GM12878 (cell line): ENCODE data around the gene POU6F2. TPM values are rescaled to one million over a fixed set of nuclear protein-coding genes. Genes with fewer than 3 reads are reported as not detected.
"Not testable (repeated sequence)": the region's sequence is repeated elsewhere in the genome, so short reads cannot be mapped to it uniquely, and the experiment has no call there.

ENCODE experiments used
- ATAC-seq: fragments of 200-7000 bp; cut with Tn5 transposase; 3 replicates; pipeline ENCODE4 v1.9.1; 2020; ENCODE audit warnings: mild to moderate bottlenecking, moderate library complexity
- BruUV-seq: library from RNA; stranded (reverse); fragments of 400-500 nt; replicated peaks from 2 replicates; lab custom pipeline; 2021; lab: Mats Ljungman, UMichigan
- CTCF ChIA-PET: fragments of 300-600 bp; sonication (Branson Sonifier 250); formaldehyde crosslinking; extraction: SDS; loops from one replicate; lab custom pipeline; 2021; ENCODE audit warnings: inconsistent platforms; lab: Yijun Ruan, JAX
- POLR2A ChIA-PET: fragments of 350-600 bp; formaldehyde crosslinking; extraction: SDS; loops from one replicate; lab custom pipeline; 2021; ENCODE audit warnings: inconsistent platforms; lab: Charles Lee
- RAD21 ChIA-PET: fragments of 300-600 bp; sonication (Branson Sonifier 250); formaldehyde crosslinking; loops from one replicate; lab custom pipeline; 2023; ENCODE audit warnings: antibody characterized with exemption; ENCODE audit not compliant: unreplicated experiment; lab: Charles Lee
- SMC1A ChIA-PET: fragments of 300-600 bp; sonication (Branson Sonifier 250); formaldehyde crosslinking; loops from one replicate; lab custom pipeline; 2023; ENCODE audit not compliant: unreplicated experiment, uncharacterized antibody; lab: Charles Lee
- DNase-seq: peaks from one replicate; pipeline ENCODE4 v3.0.0-alpha.2; 2011; ENCODE audit warnings: low read depth, low spot score
- FAIRE-seq: peaks from 3 replicates; lab custom pipeline; 2011; peaks lifted over from hg19 to GRCh38; lab: Jason Lieb, UNC
- H2AFZ ChIP-seq: 2 replicates; pipeline ENCODE4 v1.6.0; 2011; ENCODE audit warnings: low read depth, low read length, control low read depth; ENCODE audit not compliant: control insufficient read depth
- H3K27ac ChIP-seq: 2 replicates; pipeline ENCODE4 v1.5.1; 2011; ENCODE audit warnings: control low read depth; ENCODE audit not compliant: control insufficient read depth, insufficient read depth
- H3K27me3 ChIP-seq, 2 experiments: replicated peaks in 1 of 2; 2 replicates each; pipeline versions ENCODE4 v1.6.0 to v1.6.1; 2011; ENCODE audit warnings: low read length in 1 of 2; ENCODE audit not compliant: control insufficient read depth in 2 of 2, insufficient read depth in 2 of 2
- H3K36me3 ChIP-seq, 2 experiments: 2 replicates each; pipeline ENCODE4 v1.5.1; 2011; ENCODE audit warnings: low read length in 1 of 2; ENCODE audit not compliant: control insufficient read depth in 2 of 2, insufficient read depth in 2 of 2
- H3K4me1 ChIP-seq: 2 replicates; pipeline ENCODE4 v1.6.1; 2011; ENCODE audit warnings: mild to moderate bottlenecking, low read length, moderate library complexity, mixed read lengths; ENCODE audit not compliant: control insufficient read depth, insufficient read depth
- H3K4me2 ChIP-seq: 2 replicates; pipeline ENCODE4 v1.6.0; 2011; ENCODE audit warnings: control low read depth; ENCODE audit not compliant: control insufficient read depth, insufficient read depth
- H3K4me3 ChIP-seq: fragments of 200-600 bp; sonication (generic); 2 replicates; pipeline ENCODE4 v1.5.1; 2016
- H3K79me2 ChIP-seq: 2 replicates; pipeline ENCODE4 v1.6.0; 2011; ENCODE audit warnings: low read length; ENCODE audit not compliant: control insufficient read depth, insufficient read depth
- H3K9ac ChIP-seq: 2 replicates; pipeline ENCODE4 v1.8.0; 2011; ENCODE audit warnings: low read length, control low read depth, mixed read lengths; ENCODE audit not compliant: control insufficient read depth, insufficient read depth
- H3K9me3 ChIP-seq: replicated peaks from 3 replicates; pipeline ENCODE4 v1.5.1; 2011; ENCODE audit warnings: mild to moderate bottlenecking, low read length; ENCODE audit not compliant: control insufficient read depth, insufficient read depth
- H4K20me1 ChIP-seq: 2 replicates; pipeline ENCODE4 v1.6.0; 2011; ENCODE audit not compliant: control insufficient read depth, insufficient read depth
- CEBPB ChIP-seq, 2 experiments: fragments of 150-350 bp in 1 of 2; IDR thresholded peaks; 2 replicates each; pipeline ENCODE4 v1.6.1; 2012 to 2014; ENCODE audit warnings: low read depth in 2 of 2, low read length in 2 of 2, borderline replicate concordance in 1 of 2, inconsistent platforms in 1 of 2
- CREB1 ChIP-seq: IDR thresholded peaks from 2 replicates; pipeline ENCODE4 v1.6.1; 2012; ENCODE audit warnings: low read depth, mild to moderate bottlenecking, inconsistent platforms
- HDGF ChIP-seq: fragments of 450-650 bp; IDR thresholded peaks from 2 replicates; pipeline ENCODE4 v1.6.1; 2016; ENCODE audit warnings: antibody characterized with exemption
- IKZF2 ChIP-seq, 2 experiments: fragments of 450-650 bp; IDR thresholded peaks; 2 replicates each; pipeline ENCODE4 v1.6.1; 2017; ENCODE audit warnings: mild to moderate bottlenecking in 2 of 2, moderate library complexity in 2 of 2
- MEF2A ChIP-seq: IDR thresholded peaks from 2 replicates; pipeline ENCODE4 v1.6.1; 2011; ENCODE audit warnings: low read depth, mild to moderate bottlenecking, low read length, moderate library complexity; ENCODE audit not compliant: insufficient read depth
- NFYB ChIP-seq: IDR thresholded peaks from 2 replicates; pipeline ENCODE4 v1.6.1; 2011; ENCODE audit warnings: low read depth, mild to moderate bottlenecking, low read length, improper control_type of control experiment, moderate library complexity; ENCODE audit not compliant: insufficient read depth
- POLR2A ChIP-seq: IDR thresholded peaks from 2 replicates; pipeline ENCODE4 v1.6.1; 2011; ENCODE audit warnings: low read depth, mild to moderate bottlenecking, low read length
- POLR2AphosphoS2 ChIP-seq: IDR thresholded peaks from 2 replicates; pipeline ENCODE4 v1.6.1; 2011; ENCODE audit warnings: low read depth, mild to moderate bottlenecking, low read length, improper control_type of control experiment, moderate library complexity
- RAD21 ChIP-seq: IDR thresholded peaks from 2 replicates; pipeline ENCODE4 v1.6.1; 2011; ENCODE audit warnings: mild to moderate bottlenecking, low read depth, low read length, moderate library complexity; ENCODE audit not compliant: insufficient read depth
- RBBP5 ChIP-seq: fragments of 200-600 bp; sonication (generic); conservative IDR thresholded peaks from 2 replicates; pipeline ENCODE4 v1.6.1; 2016
- ZNF217 ChIP-seq: fragments of 450-650 bp; IDR thresholded peaks from 2 replicates; pipeline ENCODE4 v1.6.1; 2017; ENCODE audit warnings: antibody characterized with exemption, mild to moderate bottlenecking
- WGBS: methylation state at CpG from one replicate; pipeline ENCODE4 v1.1.6; 2016; ENCODE audit warnings: low lambda C conversion rate; ENCODE audit not compliant: insufficient replicate concordance, insufficient coverage; ENCODE audit errors: missing lambda C conversion rate; 5-methylcytosine and 5-hydroxymethylcytosine counted together
- in situ Hi-C: fragments of 300-500 bp; cut with MboI; formaldehyde crosslinking; loops from 9 replicates; pipeline ENCODE4 v1.14.3; 2018; ENCODE audit warnings: mixed read lengths
- intact Hi-C: fragments of 100-400 bp; cut with micrococcal nuclease; formaldehyde crosslinking; loops from one replicate; pipeline ENCODE4 v1.14.2; 2022; ENCODE audit not compliant: unreplicated experiment
- polyA plus RNA-seq, 11 experiments: library from polyadenylated mRNA; depleted of rRNA in 4 of 11; unstranded in 6 of 11; stranded (reverse) in 5 of 11; fragments of >200 nt; fragmentation: Nextera tagmentation in 4 of 11; fragmentation: Illumina TruSeq in 1 of 11; extraction: Ambion mirVana in 4 of 11; extraction: Trizol in 1 of 11; gene quantifications; 1 replicate in 1 of 11; 2 replicates in 10 of 11; pipeline versions ENCODE4 v1.2.1 to v1.2.3, GENCODE V29; 2011 to 2016; ENCODE audit warnings: inconsistent platforms in 2 of 11, missing spikeins in 2 of 11, low read depth in 1 of 11
- total RNA-seq, 4 experiments: library from RNA; depleted of rRNA in 3 of 4; stranded (reverse); fragments of >200 nt in 3 of 4; fragmentation: Illumina TruSeq in 1 of 4; extraction: Trizol in 1 of 4; gene quantifications; 2 replicates each; pipeline versions ENCODE4 v1.2.1 to v1.2.3, GENCODE V29; 2013 to 2021
- TF ChIP-seq, protein P1 (sequence below): fragments of 450-650 bp; formaldehyde crosslinking; IDR thresholded peaks from 2 replicates; pipeline ENCODE4 v1.5.0; 2022; ENCODE audit warnings: mild to moderate bottlenecking, missing genetic modification characterization
- TF ChIP-seq, protein P2 (sequence below): fragments of 150-350 bp; IDR thresholded peaks from 2 replicates; pipeline ENCODE4 v1.6.1; 2014; ENCODE audit warnings: mild to moderate bottlenecking, low read depth, low read length

The POU6F2 gene
- total and polyA plus RNA-seq, 10 of the 15 experiments (the other 5 are each of a cell fraction or from before 2014, with no cell fraction given), result 0.10 TPM; not detected in 9

- ATAC-seq, intact Hi-C loops, H2AFZ ChIP-seq, H3K4me1 ChIP-seq, H3K9ac ChIP-seq, H3K79me2 ChIP-seq, DNase-seq, H4K20me1 ChIP-seq, POLR2A ChIA-PET, BruUV-seq, H3K9me3 ChIP-seq, H3K27ac ChIP-seq, FAIRE-seq, SMC1A ChIA-PET, in situ Hi-C loops, H3K27me3 ChIP-seq, RAD21 ChIA-PET, H3K4me2 ChIP-seq, H3K4me3 ChIP-seq, H3K36me3 ChIP-seq: not testable (repeated sequence)
- TF ChIP-seq NFYB, result peak; percentile 70
- WGBS, result 86% methylated on average over 10 of the region's 10 CpGs
- CTCF ChIA-PET, result interaction anchor here (0.6 kb wide), 1 partner anchor 23 kb away, joined by 4 read pairs; no protein-coding TSS in a partner anchor
These were observed 216.7 kb downstream of the POU6F2 start for GRCh38 chr7:39194388-39194787.

- Histone ChIP-seq H3K4me3 (no peak overlapping the region), H4K20me1 (no peaks in the 10 kb centered on the region), H3K4me1 (no peaks in the 10 kb centered on the region), H2AFZ (no peak overlapping the region), H3K27ac (no peak overlapping the region), H3K4me2 (no peak overlapping the region), H3K9ac (no peak overlapping the region), H3K9me3 (no peaks in the 10 kb centered on the region), H3K79me2 (no peaks in the 10 kb centered on the region), H3K27me3 (no peaks in the 10 kb centered on the region), H3K36me3 (no peaks in the 10 kb centered on the region)
- BruUV-seq, result no TSS peak
- DNase-seq, result no peak
- intact Hi-C loops (no loop called here), in situ Hi-C loops (no loop called here)
- RAD21 ChIA-PET, result no interaction called here
- ATAC-seq, result no peak
- WGBS, result 22% methylated on average over 5 of the region's 5 CpGs
- CTCF ChIA-PET, result no interaction called here
- SMC1A ChIA-PET, result no interaction called here
- no peak for FAIRE-seq
- POLR2A ChIA-PET, result no interaction called here
- TF ChIP-seq CREB1, result no peak
- TF ChIP-seq, protein P1, sequence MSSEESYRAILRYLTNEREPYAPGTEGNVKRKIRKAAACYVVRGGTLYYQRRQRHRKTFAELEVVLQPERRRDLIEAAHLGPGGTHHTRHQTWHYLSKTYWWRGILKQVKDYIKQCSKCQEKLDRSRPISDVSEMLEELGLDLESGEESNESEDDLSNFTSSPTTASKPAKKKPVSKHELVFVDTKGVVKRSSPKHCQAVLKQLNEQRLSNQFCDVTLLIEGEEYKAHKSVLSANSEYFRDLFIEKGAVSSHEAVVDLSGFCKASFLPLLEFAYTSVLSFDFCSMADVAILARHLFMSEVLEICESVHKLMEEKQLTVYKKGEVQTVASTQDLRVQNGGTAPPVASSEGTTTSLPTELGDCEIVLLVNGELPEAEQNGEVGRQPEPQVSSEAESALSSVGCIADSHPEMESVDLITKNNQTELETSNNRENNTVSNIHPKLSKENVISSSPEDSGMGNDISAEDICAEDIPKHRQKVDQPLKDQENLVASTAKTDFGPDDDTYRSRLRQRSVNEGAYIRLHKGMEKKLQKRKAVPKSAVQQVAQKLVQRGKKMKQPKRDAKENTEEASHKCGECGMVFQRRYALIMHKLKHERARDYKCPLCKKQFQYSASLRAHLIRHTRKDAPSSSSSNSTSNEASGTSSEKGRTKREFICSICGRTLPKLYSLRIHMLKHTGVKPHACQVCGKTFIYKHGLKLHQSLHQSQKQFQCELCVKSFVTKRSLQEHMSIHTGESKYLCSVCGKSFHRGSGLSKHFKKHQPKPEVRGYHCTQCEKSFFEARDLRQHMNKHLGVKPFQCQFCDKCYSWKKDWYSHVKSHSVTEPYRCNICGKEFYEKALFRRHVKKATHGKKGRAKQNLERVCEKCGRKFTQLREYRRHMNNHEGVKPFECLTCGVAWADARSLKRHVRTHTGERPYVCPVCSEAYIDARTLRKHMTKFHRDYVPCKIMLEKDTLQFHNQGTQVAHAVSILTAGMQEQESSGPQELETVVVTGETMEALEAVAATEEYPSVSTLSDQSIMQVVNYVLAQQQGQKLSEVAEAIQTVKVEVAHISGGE (CRISPR knock-in tag), result no peak
- TF ChIP-seq RAD21, result no peak
- no peak for TF ChIP-seq IKZF2 (IDR thresholded peaks at IDR 0.05)
- no peak for TF ChIP-seq HDGF
- TF ChIP-seq ZNF217, result no peak
- no peak for TF ChIP-seq MEF2A
- TF ChIP-seq CEBPB (IDR thresholded peaks at IDR 0.05; ENCODE audit: borderline replicate concordance in 1 of 2, low read depth in 2 of 2, low read length in 2 of 2), result no peak
- no peak for TF ChIP-seq POLR2A
- no peak for TF ChIP-seq POLR2AphosphoS2
- TF ChIP-seq RBBP5, result no peak
- TF ChIP-seq, protein P2, sequence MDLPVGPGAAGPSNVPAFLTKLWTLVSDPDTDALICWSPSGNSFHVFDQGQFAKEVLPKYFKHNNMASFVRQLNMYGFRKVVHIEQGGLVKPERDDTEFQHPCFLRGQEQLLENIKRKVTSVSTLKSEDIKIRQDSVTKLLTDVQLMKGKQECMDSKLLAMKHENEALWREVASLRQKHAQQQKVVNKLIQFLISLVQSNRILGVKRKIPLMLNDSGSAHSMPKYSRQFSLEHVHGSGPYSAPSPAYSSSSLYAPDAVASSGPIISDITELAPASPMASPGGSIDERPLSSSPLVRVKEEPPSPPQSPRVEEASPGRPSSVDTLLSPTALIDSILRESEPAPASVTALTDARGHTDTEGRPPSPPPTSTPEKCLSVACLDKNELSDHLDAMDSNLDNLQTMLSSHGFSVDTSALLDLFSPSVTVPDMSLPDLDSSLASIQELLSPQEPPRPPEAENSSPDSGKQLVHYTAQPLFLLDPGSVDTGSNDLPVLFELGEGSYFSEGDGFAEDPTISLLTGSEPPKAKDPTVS, result no peak
These were observed 218.3 kb downstream of the POU6F2 start for GRCh38 chr7:39195967-39196366.
